HG03064 (cell line): ENCODE measurements around the gene ACADVL.
A peak's percentile ranks its signal among the peaks of the same experiment; 100 is the strongest.
"Not testable (repeated sequence)": the region's sequence is repeated elsewhere in the genome, so short reads cannot be mapped to it uniquely, and the experiment has no call there.

Experiments used
- ATAC-seq: cut with Tn5 transposase; IDR thresholded peaks from one replicate; pipeline ENCODE4 v1.9.1; 2021; ENCODE audit warnings: low read depth; ENCODE audit not compliant: unreplicated experiment

ACADVL gene

DNA sequence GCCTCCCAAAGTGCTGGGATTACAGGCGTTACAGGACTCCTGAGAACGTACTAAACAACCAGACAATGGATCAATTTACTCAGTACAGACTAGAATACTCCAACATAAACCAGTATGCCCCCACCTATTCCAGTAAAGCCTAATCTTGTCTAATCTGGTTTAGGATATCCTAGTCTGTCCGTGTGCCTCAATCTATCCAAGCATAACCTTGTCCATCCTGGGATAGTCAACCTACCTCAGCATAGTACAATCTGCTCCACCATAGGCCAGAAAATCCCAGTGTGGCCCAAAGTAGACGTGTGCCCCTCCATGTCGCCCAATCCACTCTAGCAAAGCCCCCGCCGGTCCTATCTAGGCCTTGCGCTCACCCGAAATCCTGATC is 14.0 kb downstream of the ACADVL start:
- ATAC-seq: no peak

DNA sequence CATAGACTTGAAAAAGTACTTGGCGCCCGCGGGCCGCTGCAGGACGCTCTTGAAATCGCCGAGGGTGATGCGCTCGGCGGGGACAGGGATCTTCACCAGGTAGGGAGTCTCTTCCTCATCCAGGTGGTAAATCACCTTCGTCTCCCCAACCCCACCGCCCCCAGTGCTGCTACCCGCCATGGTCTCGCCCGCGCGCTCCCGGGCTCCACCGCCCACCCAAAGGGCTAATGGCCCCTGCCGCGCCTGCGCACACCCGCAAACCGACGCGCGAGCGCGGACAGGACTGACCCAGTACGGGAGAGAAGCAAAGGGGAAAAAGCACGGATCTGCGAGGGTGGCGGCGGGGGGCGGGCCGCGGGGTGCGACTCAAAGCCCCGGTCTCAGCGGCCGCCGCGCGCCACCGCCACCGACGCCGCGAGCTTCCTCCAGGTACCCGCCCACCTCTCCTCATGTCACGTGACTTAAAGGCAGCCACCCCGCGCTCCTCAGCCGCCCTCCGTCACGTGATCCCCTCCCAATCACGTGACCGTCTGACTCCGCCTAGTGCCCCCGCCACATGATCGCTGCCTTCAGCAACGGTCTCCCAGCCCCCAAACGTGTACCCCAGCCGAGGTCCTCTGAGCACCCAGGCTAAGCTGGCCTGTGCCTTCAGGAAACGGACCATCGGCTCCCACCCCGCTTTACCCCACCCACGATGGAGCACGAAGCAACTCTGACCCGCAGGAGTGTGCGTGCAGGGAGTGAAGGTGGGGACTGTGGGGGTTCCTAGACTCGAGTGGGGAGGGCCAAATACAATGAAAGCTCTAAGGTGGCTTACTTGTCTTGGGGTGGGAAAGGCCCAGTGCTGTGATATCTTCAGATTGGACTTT is 14.6 kb downstream of the ACADVL start, which contains the start of gene DVL2:
Gene DVL2, minus strand, starts transcription at position 435 of the 869 bp plus-strand sequence. Its CDS starts 255 bp downstream, at position 180.
- ATAC-seq: peak; percentile 33

DNA sequence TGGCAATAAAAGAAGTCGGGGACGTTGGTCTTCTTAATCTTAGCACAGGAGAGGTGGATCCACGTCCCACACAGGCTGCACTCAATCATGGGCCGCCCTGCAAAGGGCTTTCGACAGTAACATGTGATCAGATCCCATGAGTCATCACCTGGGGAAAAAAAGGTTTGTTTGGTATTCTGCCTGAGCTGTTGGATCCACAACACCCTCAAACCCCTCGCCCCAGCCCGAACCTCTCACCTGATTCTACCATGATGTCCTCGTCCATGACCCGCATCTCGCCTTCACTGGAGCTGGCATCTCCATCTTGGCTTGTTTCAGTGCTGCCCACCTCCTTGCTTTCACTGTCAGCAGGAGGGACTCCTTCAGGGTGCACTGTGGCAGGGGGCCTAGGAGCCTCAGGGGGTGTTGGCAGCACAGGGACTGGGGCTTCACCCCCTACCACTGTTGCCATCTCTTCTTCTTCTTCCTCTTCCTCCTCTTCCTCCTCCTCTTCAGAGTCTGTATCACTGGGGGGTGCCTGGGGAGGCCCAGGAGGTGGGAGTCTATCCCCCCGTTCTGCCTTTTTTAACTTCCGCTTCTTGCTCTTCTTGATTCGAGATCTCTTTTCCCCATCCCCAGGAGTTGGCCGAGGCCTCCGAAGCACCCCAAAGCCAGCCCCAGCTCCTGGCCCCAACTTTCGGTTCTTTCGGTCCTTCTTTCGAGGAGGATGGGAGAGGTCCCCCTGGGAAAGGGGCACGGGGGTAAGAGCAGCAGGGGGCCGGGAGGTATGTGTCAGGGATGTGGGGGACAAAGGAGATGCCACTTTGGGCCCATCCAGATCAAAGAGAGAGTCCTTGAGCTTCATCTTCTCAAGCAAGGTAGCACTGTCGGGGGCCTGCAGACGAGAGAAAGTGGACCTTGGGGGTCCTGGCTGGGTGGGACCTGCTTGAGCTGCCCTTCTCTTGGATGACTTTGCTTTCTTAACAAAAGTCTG is 16.2 kb downstream of the ACADVL start:
- no peak for ATAC-seq

GRCh38 chr17:7236808-7237207 is 17.1 kb downstream of the ACADVL start:
- ATAC-seq: no peak

- ATAC-seq: no peak
Observed at GRCh38 chr17:7237266-7237760, 17.6 kb downstream of the ACADVL start.

DNA sequence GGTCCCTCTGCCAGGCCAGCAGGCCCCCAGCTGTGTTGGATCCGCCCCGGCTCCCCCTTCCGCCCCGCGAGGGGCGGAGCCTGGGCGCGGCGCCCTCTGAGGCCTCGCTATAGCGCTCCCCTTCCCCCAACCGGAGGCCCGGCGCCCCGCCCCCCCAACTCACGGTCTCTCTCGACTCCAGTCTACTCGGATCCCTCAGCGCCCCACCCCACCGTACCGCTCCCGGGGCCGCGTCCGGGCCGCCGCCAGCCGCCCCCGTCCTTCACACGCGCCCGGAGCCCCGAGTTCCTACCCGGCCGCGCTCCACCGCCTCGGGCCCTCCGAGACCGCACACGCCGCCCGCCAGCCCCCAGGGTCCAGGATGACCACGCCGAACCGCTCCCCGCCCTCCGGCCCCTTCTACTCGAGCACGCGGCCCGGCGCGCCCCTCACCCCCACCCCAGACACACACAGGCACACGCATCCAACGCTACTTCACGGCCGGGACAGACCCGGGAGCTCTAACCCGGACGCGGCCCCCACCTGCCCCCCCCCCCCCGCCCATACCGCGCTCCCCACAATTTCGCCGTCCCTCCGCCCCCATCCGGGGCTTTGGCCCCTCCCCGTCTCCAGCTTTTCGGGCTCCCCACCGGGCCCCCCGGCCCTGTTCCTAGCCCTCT is 18.2 kb downstream of the ACADVL start:
- ATAC-seq: no peak

DNA sequence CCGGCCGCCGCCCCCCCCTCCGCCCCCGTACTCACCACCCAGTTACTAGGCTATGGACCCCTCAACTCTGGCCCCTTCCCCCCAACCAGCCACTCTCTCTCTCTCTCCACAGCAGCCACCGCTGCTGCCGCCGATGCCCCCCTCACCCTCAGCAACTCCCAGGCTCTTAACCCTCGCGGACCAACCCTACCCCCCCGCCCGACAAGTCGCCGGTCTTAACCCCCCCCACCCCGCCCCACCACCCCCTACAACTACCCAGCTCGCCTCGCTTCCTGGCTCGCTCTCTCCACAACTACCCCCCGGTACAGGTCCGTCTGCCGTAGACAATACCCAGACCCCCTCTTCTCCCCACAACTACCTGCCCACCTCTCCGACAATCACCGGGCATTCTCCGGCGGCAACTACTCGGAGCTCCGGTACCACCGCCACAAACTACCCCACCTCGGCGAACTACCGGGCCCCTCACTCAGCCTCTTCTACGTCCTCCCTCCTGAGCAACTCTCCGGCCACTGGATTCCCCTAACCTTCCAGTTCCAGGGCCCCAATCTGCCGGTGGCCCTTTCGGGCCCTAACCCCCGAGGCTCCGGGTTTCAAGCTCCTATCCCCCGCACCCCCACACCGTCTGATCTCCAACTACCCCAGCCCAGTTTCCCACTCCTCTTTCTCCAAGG is 18.8 kb downstream of the ACADVL start:
- ATAC-seq: no peak

DNA sequence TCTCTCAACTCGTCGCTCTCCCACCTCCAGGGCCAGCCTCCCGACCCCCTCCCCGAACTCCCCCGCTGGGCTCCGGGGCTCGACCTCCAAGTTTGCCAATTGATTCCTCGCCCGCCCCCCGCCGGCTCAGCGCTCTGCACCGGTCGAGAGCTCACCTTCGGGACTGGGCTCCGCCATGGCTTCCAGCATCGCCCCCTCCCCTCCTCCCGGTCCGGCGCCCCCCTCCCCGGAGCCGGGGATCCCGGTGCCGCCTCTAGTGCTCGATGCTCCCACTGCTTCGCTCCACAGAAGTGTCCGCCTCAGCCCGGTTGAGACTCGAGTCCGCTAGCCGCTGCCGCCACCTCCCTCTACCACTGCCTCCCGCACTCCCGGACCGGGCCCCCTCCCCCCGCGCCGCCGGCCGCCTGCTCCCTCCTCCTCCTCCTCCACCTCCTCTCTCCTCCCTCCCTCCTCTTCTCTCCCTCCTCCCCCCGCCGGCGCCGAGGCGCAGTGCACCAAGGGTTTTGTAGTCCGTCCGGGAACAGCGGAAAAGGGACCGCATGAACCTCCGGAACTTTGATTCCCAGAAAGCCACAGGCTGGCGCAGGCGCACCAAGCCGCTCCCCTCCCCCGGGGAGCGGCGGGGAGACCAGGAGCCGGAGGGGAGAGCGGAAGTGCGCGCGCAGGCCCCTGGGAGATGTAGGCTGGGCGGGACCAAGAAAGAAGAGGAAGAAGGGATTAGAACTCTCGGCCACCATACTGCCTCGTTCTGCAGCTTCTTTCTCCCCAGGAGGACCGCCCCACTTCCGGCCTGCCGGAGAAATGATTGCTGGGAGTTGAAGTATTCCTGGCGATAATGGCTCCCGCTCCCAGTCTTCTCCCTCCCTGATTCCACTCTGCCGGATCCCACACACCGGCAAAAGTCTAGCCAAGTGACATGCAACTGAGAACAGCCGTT is 19.6 kb downstream of the ACADVL start, which contains the start of gene PHF23:
Gene PHF23, minus strand, starts transcription at position 367 of the 937 bp plus-strand sequence. Its CDS starts 178 bp downstream, at position 189.
- peak; percentile 38 for ATAC-seq

DNA sequence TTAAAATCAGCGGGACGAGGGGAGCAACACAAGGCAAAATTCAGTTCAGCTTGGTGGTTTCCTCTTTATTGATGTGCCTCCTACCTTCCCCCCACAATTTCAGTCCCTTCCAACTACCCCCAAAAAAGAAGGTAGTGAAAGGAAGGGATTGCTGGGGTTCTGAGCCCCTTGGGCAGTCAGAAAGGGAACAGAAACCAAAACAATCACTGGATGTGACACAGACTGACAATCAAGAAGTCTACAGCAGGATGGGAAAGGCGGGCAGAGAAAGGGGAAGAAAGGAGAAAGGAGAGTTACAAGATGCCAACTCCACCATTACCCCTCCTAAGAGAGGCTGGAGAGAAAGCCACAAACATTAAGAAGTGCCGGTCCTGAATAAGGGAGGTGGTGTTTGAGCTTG is 20.6 kb downstream of the ACADVL start:
- ATAC-seq: no peak

DNA sequence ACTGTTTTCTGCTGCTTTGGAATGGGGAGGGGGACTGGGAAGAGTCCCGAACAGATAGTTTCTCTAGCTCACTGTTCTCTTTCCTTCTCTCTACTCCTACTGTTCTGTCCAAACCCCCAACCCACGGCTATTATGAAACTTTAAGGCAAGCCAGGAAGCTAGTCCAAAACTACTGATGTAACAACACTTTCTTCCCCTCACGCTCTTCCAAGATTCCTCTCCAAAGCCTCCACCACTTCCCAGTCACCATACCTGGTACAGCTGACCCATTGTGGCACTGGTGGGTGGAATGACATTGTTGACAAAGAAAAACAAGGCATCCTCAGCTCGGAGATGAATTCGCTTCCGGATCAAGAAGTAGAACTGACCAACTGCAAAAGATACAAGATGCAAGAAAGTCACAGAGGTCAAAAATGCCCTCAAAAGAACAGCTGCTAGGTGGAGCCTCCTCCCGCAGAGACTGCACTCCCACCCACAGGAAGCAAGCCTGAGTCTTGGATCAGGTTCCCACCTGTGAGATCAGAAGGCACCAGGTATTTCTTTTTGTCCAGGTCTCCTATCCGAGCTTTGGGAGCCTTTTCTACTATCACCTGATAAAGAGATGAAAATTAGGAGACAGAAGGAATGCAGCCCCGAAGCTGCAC is 21.5 kb downstream of the ACADVL start:
- no peak for ATAC-seq

- no peak for ATAC-seq
Observed at GRCh38 chr17:7241783-7242716, 22.3 kb downstream of the ACADVL start, which contains the start of gene GABARAP. Gene GABARAP (minus strand): TSS chr17:7242449. CDS start chr17:7242330, 119 bp downstream.

GRCh38 chr17:7242717-7243452 is 23.1 kb downstream of the ACADVL start:
- no peak for ATAC-seq

DNA sequence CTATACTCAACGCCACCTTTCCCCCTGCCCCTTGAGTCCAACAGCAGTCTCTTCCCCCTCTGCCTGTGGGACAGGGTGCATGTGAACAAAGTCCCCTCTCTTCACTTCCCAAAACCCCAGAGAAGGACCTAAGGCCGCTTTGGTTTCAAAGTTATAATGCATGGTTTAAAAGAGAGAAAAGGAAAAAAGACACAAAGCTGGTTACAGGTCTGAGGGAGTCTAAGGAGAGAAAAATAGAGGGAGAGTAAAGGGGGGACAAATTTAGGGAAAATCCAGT is 23.7 kb downstream of the ACADVL start:
- no peak for ATAC-seq

GRCh38 chr17:7243838-7244237 is 24.1 kb downstream of the ACADVL start:
- not testable (repeated sequence) for ATAC-seq

- ATAC-seq: no peak
Observed at GRCh38 chr17:7246779-7247178, 27.0 kb downstream of the ACADVL start.

DNA sequence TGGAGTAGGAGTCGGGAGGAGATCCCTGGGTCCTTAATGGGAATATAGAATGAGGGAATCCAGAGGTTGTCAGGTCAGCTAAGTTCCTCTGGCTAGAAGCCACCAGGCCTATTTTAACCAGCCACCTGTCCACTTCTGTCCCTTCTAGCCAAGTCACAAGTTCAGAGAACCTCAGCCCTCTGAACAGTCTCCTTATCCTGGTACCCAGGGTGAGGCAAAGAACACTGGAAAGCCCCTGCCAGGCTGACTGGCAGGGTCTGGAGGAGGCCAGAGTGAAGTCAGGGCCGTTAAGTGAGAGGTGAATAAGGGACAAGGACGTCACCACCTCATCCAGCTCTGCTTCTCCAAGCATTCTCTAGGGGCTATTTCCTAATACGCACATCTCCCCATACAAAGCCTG is 29.1 kb downstream of the ACADVL start:
- ATAC-seq: no peak

DNA sequence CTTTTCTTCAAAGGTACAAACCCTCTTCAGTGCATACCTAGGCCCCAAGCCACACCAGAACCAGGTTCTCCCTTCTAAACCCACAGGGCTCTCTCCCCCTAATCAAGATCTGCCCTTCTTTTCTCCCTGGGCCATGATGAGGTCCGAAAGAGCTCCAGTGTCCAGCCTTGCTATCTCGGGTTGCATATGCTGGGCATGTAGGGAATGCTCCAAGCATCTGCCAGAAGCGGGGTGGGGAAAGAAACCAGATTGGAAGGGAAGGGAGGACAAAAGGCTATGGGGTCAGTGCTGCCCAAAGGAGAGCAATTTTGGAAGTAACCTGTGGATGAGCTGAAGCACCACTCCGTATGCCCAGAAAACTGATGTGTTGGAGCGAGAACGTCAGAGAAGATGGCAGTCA is 29.5 kb downstream of the ACADVL start:
- ATAC-seq: no peak
